H1 (cell line): ENCODE results near the gene COL10A1. TPM values are rescaled to one million over a fixed set of nuclear protein-coding genes. Genes with fewer than 3 reads are reported as not detected.
A peak's percentile ranks its signal among the peaks of the same experiment; 100 is the strongest.

Experiments used
- CTCF ChIA-PET: fragments of 300-600 bp; sonication (Branson Sonifier 250); formaldehyde crosslinking; loops from one replicate; lab custom pipeline; 2021; ENCODE audit not compliant: partially characterized antibody; lab: Charles Lee
- POLR2A ChIA-PET: fragments of 300-600 bp; sonication (Branson Sonifier 250); formaldehyde crosslinking; loops from one replicate; lab custom pipeline; 2021; ENCODE audit warnings: inconsistent platforms; ENCODE audit not compliant: partially characterized antibody; lab: Charles Lee
- DNase-seq, 2 experiments: peaks; one replicate each; pipeline versions ENCODE4 v3.0.0 to v3.0.0-alpha.2; 2010 to 2022; ENCODE audit warnings: low spot score in 2 of 2, low read depth in 1 of 2, mixed read lengths in 1 of 2
- FAIRE-seq: peaks from 2 replicates; lab custom pipeline; 2011; peaks lifted over from hg19 to GRCh38; lab: Jason Lieb, UNC
- H2AFZ ChIP-seq: 2 replicates; pipeline ENCODE4 v1.8.1; 2012; ENCODE audit warnings: low read length, inconsistent platforms
- H2AK5ac ChIP-seq: 2 replicates; pipeline ENCODE4 v1.6.1; 2013; ENCODE audit warnings: low read depth, low read length
- H2BK120ac ChIP-seq: replicated peaks from 2 replicates; pipeline ENCODE3; 2013; ENCODE audit warnings: low read depth, low read length, inconsistent platforms
- H2BK12ac ChIP-seq: 2 replicates; pipeline ENCODE4 v1.6.1; 2013; ENCODE audit warnings: low read depth, low read length
- H2BK15ac ChIP-seq: 2 replicates; pipeline ENCODE4 v1.6.1; 2013; ENCODE audit warnings: low read length
- H2BK20ac ChIP-seq: 2 replicates; pipeline ENCODE4 v1.6.1; 2013; ENCODE audit warnings: low read length
- H2BK5ac ChIP-seq: 2 replicates; pipeline ENCODE4 v1.6.1; 2013; ENCODE audit warnings: low read depth, low read length
- H3K14ac ChIP-seq: 2 replicates; pipeline ENCODE4 v1.6.1; 2013; ENCODE audit warnings: inconsistent platforms; ENCODE audit not compliant: insufficient read length
- H3K18ac ChIP-seq: 2 replicates; pipeline ENCODE4 v1.6.1; 2013; ENCODE audit warnings: low read length; ENCODE audit errors: extremely low read depth
- H3K23ac ChIP-seq: 2 replicates; pipeline ENCODE4 v1.6.1; 2013; ENCODE audit warnings: inconsistent platforms; ENCODE audit not compliant: insufficient read length
- H3K23me2 ChIP-seq: 2 replicates; pipeline ENCODE4 v1.6.1; 2013; ENCODE audit warnings: low read depth, low read length
- H3K27ac ChIP-seq: 2 replicates; pipeline ENCODE4 v1.6.1; 2011; ENCODE audit warnings: low read depth, low read length, inconsistent platforms
- H3K27me3 ChIP-seq, 4 experiments: replicated peaks in 1 of 4; 1 replicate in 1 of 4; 2 replicates in 3 of 4; pipeline versions ENCODE4 v1.6.1 to v1.8.1; 2011 to 2013; ENCODE audit warnings: low read length in 3 of 4, mild to moderate bottlenecking in 3 of 4, inconsistent platforms in 2 of 4, mixed read lengths in 2 of 4, moderate library complexity in 1 of 4; ENCODE audit not compliant: control insufficient read depth in 3 of 4, insufficient read depth in 3 of 4; ENCODE audit errors: extremely low read depth in 1 of 4
- H3K36me3 ChIP-seq, 4 experiments: 2 replicates each; pipeline versions ENCODE4 v1.6.1 to v1.8.1; 2011 to 2013; ENCODE audit warnings: mild to moderate bottlenecking in 4 of 4, low read length in 3 of 4, moderate library complexity in 2 of 4, control low read depth in 1 of 4, inconsistent platforms in 1 of 4; ENCODE audit not compliant: insufficient read depth in 4 of 4, control insufficient read depth in 2 of 4
- H3K4ac ChIP-seq: replicated peaks from 2 replicates; pipeline ENCODE3; 2013; ENCODE audit warnings: low read length, low read depth, mixed read lengths, inconsistent platforms; ENCODE audit not compliant: insufficient read length
- H3K4me1 ChIP-seq, 4 experiments: replicated peaks in 1 of 4; 1 replicate in 1 of 4; 2 replicates in 3 of 4; pipeline versions ENCODE4 v1.6.1 to v1.8.1; 2011 to 2013; ENCODE audit warnings: low read length in 3 of 4, inconsistent platforms in 2 of 4, mixed read lengths in 1 of 4; ENCODE audit not compliant: insufficient read depth in 4 of 4, control insufficient read depth in 3 of 4
- H3K4me2 ChIP-seq, 2 experiments: 2 replicates each; pipeline versions ENCODE4 v1.6.1 to v1.8.1; 2011 to 2013; ENCODE audit warnings: low read depth in 2 of 2, low read length in 2 of 2, control low read depth in 1 of 2, inconsistent platforms in 1 of 2, mild to moderate bottlenecking in 1 of 2; ENCODE audit not compliant: insufficient read depth in 1 of 2
- H3K4me3 ChIP-seq, 4 experiments: fragments of 200-600, 300-600 bp in 1 of 4; sonication (generic), shearing (Covaris generic), sonication (Bioruptor Twin) in 1 of 4; 2 replicates each; pipeline versions ENCODE4 v1.5.1 to v1.8.1; 2011 to 2016; ENCODE audit warnings: low read length in 4 of 4, low read depth in 3 of 4, control low read depth in 2 of 4, inconsistent platforms in 2 of 4, mild to moderate bottlenecking in 2 of 4, mixed read lengths in 1 of 4, moderate library complexity in 1 of 4; ENCODE audit not compliant: insufficient read depth in 2 of 4; ENCODE audit errors: extremely low read depth in 1 of 4
- H3K56ac ChIP-seq: replicated peaks from 2 replicates; pipeline ENCODE3; 2013; ENCODE audit warnings: low read depth, mild to moderate bottlenecking, mixed read lengths, low read length, inconsistent platforms; ENCODE audit not compliant: insufficient read length
- H3K79me1 ChIP-seq: 2 replicates; pipeline ENCODE4 v1.6.1; 2013; ENCODE audit warnings: low read depth, low read length, control low read depth
- H3K79me2 ChIP-seq, 2 experiments: 2 replicates each; pipeline versions ENCODE4 v1.6.1 to v1.8.1; 2012 to 2013; ENCODE audit warnings: low read length in 2 of 2, mild to moderate bottlenecking in 2 of 2, inconsistent platforms in 1 of 2; ENCODE audit not compliant: insufficient read depth in 2 of 2, control insufficient read depth in 1 of 2
- H3K9ac ChIP-seq, 4 experiments: replicated peaks in 1 of 4; 1 replicate in 1 of 4; 2 replicates in 3 of 4; pipeline versions ENCODE4 v1.6.1 to v1.8.1; 2011 to 2013; ENCODE audit warnings: low read depth in 3 of 4, low read length in 3 of 4, control low read depth in 2 of 4, mild to moderate bottlenecking in 2 of 4, moderate library complexity in 2 of 4, inconsistent platforms in 1 of 4; ENCODE audit errors: extremely low read depth in 1 of 4
- H3K9me3 ChIP-seq, 2 experiments: 2 replicates each; pipeline versions ENCODE4 v1.6.1 to v1.8.1; 2012 to 2013; ENCODE audit warnings: mild to moderate bottlenecking in 2 of 2, moderate library complexity in 2 of 2, control low read depth in 1 of 2, inconsistent platforms in 1 of 2, low read depth in 1 of 2, low read length in 1 of 2, mixed read lengths in 1 of 2; ENCODE audit not compliant: insufficient read depth in 2 of 2
- H4K20me1 ChIP-seq, 2 experiments: replicated peaks in 1 of 2; 2 replicates each; pipeline versions ENCODE3 to v1.8.1; 2011 to 2013; ENCODE audit warnings: inconsistent platforms in 2 of 2, low read length in 2 of 2, mild to moderate bottlenecking in 1 of 2; ENCODE audit not compliant: insufficient read depth in 2 of 2, control insufficient read depth in 1 of 2
- H4K5ac ChIP-seq: 2 replicates; pipeline ENCODE4 v1.6.1; 2013; ENCODE audit warnings: low read length, low read depth, mixed read lengths, inconsistent platforms; ENCODE audit not compliant: insufficient read length
- H4K8ac ChIP-seq: 2 replicates; pipeline ENCODE4 v1.8.0; 2013; ENCODE audit warnings: mild to moderate bottlenecking, moderate library complexity, low read length, inconsistent platforms; ENCODE audit not compliant: insufficient read depth; ENCODE audit errors: extremely low read depth
- H4K91ac ChIP-seq: replicated peaks from 2 replicates; pipeline ENCODE3; 2013; ENCODE audit warnings: low read length, mixed read lengths, inconsistent platforms; ENCODE audit not compliant: insufficient read length
- BACH1 ChIP-seq: IDR thresholded peaks from 2 replicates; pipeline ENCODE4 v1.6.1; 2012; ENCODE audit warnings: low read length, improper control_type of control experiment
- CBX8 ChIP-seq: fragments of 300-800, 300-1000 bp; sonication (generic); IDR thresholded peaks from 2 replicates; pipeline ENCODE4 v1.7.1; 2016; ENCODE audit warnings: low read depth, low read length, borderline replicate concordance
- CREB1 ChIP-seq: IDR thresholded peaks from 2 replicates; pipeline ENCODE4 v1.6.1; 2012; ENCODE audit warnings: inconsistent platforms
- CTCF ChIP-seq, 3 experiments: IDR thresholded peaks; 1 replicate in 2 of 3; 2 replicates in 1 of 3; pipeline versions ENCODE4 v1.5.1 to v1.6.1; 2011; ENCODE audit warnings: low read length in 3 of 3, mild to moderate bottlenecking in 3 of 3, inconsistent platforms in 2 of 3, low read depth in 1 of 3, moderate library complexity in 1 of 3; ENCODE audit not compliant: insufficient read depth in 1 of 3; ENCODE audit errors: control extremely low read depth in 1 of 3
- MAFK ChIP-seq: IDR thresholded peaks from 2 replicates; pipeline ENCODE4 v1.6.1; 2012; ENCODE audit warnings: low read depth, mild to moderate bottlenecking, improper control_type of control experiment, low read length
- NRF1 ChIP-seq: IDR thresholded peaks from 2 replicates; pipeline ENCODE4 v1.6.1; 2011; ENCODE audit warnings: mild to moderate bottlenecking, low read depth, low read length, improper control_type of control experiment
- POU5F1 ChIP-seq: IDR thresholded peaks from 2 replicates; pipeline ENCODE4 v1.6.1; 2011; ENCODE audit warnings: low read depth, mild to moderate bottlenecking, low read length, moderate library complexity
- RAD21 ChIP-seq, 2 experiments: IDR thresholded peaks in 1 of 2; conservative IDR thresholded peaks in 1 of 2; 2 replicates each; pipeline ENCODE4 v1.6.1; 2011; ENCODE audit warnings: low read depth in 2 of 2, low read length in 2 of 2, improper control_type of control experiment in 1 of 2, inconsistent platforms in 1 of 2, mild to moderate bottlenecking in 1 of 2, moderate library complexity in 1 of 2
- TBP ChIP-seq: IDR thresholded peaks from 2 replicates; pipeline ENCODE4 v1.6.1; 2011; ENCODE audit warnings: low read depth, low read length, improper control_type of control experiment
- WGBS, 2 experiments: shearing (Covaris generic) in 1 of 2; methylation state at CpG; one replicate each; pipeline versions ENCODE4 v1.1.6 to v1.1.7; 2013 to 2015; ENCODE audit warnings: low lambda C conversion rate in 2 of 2, mixed read lengths in 2 of 2, inconsistent platforms in 1 of 2, low coverage in 1 of 2, missing lambda C conversion rate in 1 of 2; ENCODE audit not compliant: insufficient replicate concordance in 2 of 2, insufficient coverage in 1 of 2, insufficient read length in 1 of 2; ENCODE audit errors: extremely low coverage in 1 of 2, missing lambda C conversion rate in 1 of 2; 5-methylcytosine and 5-hydroxymethylcytosine counted together
- polyA plus RNA-seq, 7 experiments: library from polyadenylated mRNA; depleted of rRNA in 3 of 7; stranded (reverse) in 5 of 7; unstranded in 2 of 7; fragments of >200 nt in 5 of 7; fragments of 200-250 nt in 2 of 7; gene quantifications; 1 replicate in 5 of 7; 2 replicates in 1 of 7; 4 replicates in 1 of 7; pipeline versions ENCODE4 v1.2.1 to v1.2.3, GENCODE V29; 2011 to 2013; ENCODE audit warnings: missing spikeins in 2 of 7, mixed read lengths in 2 of 7
- total RNA-seq: library from RNA; stranded (reverse); fragmentation: NEBNext Ultra II Directional; extraction: Animal tissue kit (Norgen Biotek cat#: 25700); gene quantifications from 2 replicates; pipeline ENCODE4 v1.2.1, GENCODE V29; 2021
- TF ChIP-seq, protein P1 (sequence below): IDR thresholded peaks from 2 replicates; pipeline ENCODE4 v1.6.1; 2011; ENCODE audit warnings: low read length, improper control_type of control experiment

Gene COL10A1
- total and polyA plus RNA-seq, 2 of the 8 experiments (the other 6 are each of a cell fraction or from before 2014, with no cell fraction given) = not detected

DNA sequence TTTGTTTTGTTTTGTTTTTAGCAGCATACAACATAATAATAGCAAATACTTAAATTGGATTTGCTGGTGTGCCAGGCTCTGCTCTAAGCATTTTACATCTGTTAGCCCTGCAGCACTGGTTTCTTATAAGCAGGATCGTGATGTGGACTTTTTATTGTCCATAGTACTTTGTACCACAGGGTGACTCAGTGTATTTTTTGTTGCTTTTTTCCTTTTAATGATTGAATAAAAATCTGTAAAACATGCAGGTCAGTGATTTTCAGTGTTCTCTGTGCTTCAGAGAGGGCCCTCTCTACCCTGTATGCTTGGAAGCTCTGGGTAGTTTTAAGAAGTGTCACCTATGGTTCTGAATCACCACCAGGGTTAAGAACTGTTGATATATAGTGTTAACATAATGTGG, 21.3 kb downstream of the COL10A1 start:
- H3K4ac ChIP-seq = no peak overlapping the region
- no peak overlapping the region for H4K91ac ChIP-seq
- no peaks in the 10 kb centered on the region for H3K9me3 ChIP-seq
- H4K8ac ChIP-seq = no peak overlapping the region
- peaks cover 0 to 28% (median 20%) of the 10 kb centered on the region in 4 experiments for H3K4me1 ChIP-seq
- no peak overlapping the region for H2BK20ac ChIP-seq
- no peak overlapping the region for H3K23ac ChIP-seq
- peak overlapping the region in 1 of 2 experiments; percentile 23; a peak in 1 of 4 replicates for H3K4me2 ChIP-seq
- no peak overlapping the region for H2BK15ac ChIP-seq
- H4K20me1 ChIP-seq = no peaks in the 10 kb centered on the region
- peak overlapping the region; percentile 13; the same call in 1 of the 2 replicates for H3K27ac ChIP-seq
- H3K27me3 ChIP-seq = no peaks in the 10 kb centered on the region
- ChIA-PET CTCF (interaction anchor here (1.4 kb wide), 1 partner anchor 8 kb away, joined by 4 read pairs; no protein-coding TSS in a partner anchor), POLR2A (interaction anchor here (0.6 to 1.5 kb wide), 2 partner anchors 9 to 115 kb away, joined by 3 to 5 read pairs; no protein-coding TSS in a partner anchor)
- FAIRE-seq (no peak), DNase-seq (no peak)
- H3K14ac ChIP-seq = no peak overlapping the region
- 82% methylated on average over 1 of the region's 1 CpG; no CpG with 5 or more reads in 1 of the 2 experiments for WGBS, 2 experiments
- H3K56ac ChIP-seq = no peak overlapping the region
- H2BK12ac ChIP-seq = no peak overlapping the region
- no peaks in the 10 kb centered on the region; the same call in 1 of the 2 replicates for H3K79me1 ChIP-seq
- no peak overlapping the region for H3K18ac ChIP-seq
- no peak overlapping the region for H2AK5ac ChIP-seq
- no peak overlapping the region for H2BK120ac ChIP-seq
- no peak overlapping the region for H3K4me3 ChIP-seq
- H3K36me3 ChIP-seq = peaks cover 0 to 17% (median 5%) of the 10 kb centered on the region in 4 experiments; a peak in 4 of 8 replicates
- H2BK5ac ChIP-seq = no peak overlapping the region
- H2AFZ ChIP-seq = no peak overlapping the region
- H4K5ac ChIP-seq = no peak overlapping the region
- peaks cover 5% of the 10 kb centered on the region for H3K23me2 ChIP-seq
- H3K9ac ChIP-seq = no peak overlapping the region
- peaks cover 0 to 46% of the 10 kb centered on the region in 2 experiments; a peak in 2 of 4 replicates for H3K79me2 ChIP-seq
- TF ChIP-seq CREB1 = no peak
- no peak for TF ChIP-seq CBX8
- TF ChIP-seq RAD21 (IDR thresholded peaks at IDR 0.05 in 1 of 2, conservative IDR thresholded peaks at IDR 0.05 in 1 of 2; ENCODE audit: low read depth in 2 of 2, low read length in 2 of 2) = no peak
- TF ChIP-seq BACH1 = no peak
- TF ChIP-seq, protein P1, sequence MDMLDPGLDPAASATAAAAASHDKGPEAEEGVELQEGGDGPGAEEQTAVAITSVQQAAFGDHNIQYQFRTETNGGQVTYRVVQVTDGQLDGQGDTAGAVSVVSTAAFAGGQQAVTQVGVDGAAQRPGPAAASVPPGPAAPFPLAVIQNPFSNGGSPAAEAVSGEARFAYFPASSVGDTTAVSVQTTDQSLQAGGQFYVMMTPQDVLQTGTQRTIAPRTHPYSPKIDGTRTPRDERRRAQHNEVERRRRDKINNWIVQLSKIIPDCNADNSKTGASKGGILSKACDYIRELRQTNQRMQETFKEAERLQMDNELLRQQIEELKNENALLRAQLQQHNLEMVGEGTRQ = no peak
- TF ChIP-seq CTCF (IDR thresholded peaks at IDR 0.05; ENCODE audit: control extremely low read depth in 1 of 3, insufficient read depth in 1 of 3, low read depth in 1 of 3, low read length in 3 of 3) = no peak
- no peak for TF ChIP-seq POU5F1
- no peak for TF ChIP-seq NRF1
- no peak for TF ChIP-seq TBP
- no peak for TF ChIP-seq MAFK
